NCI-H1694 treated with DMSO at 0.1 percent for 48 hours (cell line): Measurements from ENCODE around the gene ZNF646.
A peak's percentile ranks its signal among the peaks of the same experiment; 100 is the strongest.

Source experiments
- DNase-seq: peaks from one replicate; lab custom pipeline; 2025; lab: John Stamatoyannopoulos, UW

The ZNF646 gene

GRCh38 chr16:31108035-31108793 lies 34.0 kb downstream of the ZNF646 start, which contains the start of gene BCKDK:
Gene BCKDK, plus strand, starts transcription at chr16:31108386. Its CDS starts 838 bp downstream, at chr16:31109224.
- DNase-seq, result peak; percentile 37

- DNase-seq, result no peak
Measured at GRCh38 chr16:31108794-31109558, 34.8 kb downstream of the ZNF646 start.

- no peak for DNase-seq
Measured at GRCh38 chr16:31109622-31110021, 35.4 kb downstream of the ZNF646 start.

DNA sequence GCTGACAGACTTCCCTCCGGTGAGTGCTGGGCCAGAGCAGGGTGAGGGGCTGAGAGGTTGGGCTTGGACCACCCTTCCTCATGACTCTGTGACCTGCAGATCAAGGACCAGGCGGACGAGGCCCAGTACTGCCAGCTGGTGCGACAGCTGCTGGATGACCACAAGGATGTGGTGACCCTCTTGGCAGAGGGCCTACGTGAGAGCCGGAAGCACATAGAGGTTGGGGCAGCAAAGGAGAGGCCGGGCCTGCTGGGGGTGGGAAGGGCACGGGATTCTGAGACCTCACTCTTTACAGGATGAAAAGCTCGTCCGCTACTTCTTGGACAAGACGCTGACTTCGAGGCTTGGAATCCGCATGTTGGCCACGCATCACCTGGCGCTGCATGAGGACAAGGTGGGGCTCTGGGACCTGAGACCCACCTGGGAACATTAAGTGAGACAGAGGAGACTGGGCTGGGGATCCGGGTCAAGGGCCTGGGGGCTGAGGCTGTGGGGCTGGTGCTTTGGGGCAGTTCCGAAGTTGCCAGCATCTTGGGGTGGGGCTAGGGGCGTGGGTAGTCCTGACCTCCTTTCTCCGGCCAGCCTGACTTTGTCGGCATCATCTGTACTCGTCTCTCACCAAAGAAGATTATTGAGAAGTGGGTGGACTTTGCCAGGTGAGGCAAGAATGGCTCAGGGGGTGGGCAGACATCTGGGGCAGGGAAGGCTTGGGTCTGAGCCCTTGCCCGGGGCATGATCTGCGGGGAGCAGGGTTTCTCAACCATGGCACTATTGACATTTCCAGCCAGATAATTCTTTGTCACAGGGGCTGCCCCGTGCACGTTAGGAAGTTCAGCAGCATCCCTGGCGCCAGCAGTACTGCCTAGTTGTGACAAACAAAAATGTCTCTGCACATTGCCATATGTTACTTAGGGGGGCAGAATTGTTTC lies 36.1 kb downstream of the ZNF646 start:
- no peak for DNase-seq

DNA sequence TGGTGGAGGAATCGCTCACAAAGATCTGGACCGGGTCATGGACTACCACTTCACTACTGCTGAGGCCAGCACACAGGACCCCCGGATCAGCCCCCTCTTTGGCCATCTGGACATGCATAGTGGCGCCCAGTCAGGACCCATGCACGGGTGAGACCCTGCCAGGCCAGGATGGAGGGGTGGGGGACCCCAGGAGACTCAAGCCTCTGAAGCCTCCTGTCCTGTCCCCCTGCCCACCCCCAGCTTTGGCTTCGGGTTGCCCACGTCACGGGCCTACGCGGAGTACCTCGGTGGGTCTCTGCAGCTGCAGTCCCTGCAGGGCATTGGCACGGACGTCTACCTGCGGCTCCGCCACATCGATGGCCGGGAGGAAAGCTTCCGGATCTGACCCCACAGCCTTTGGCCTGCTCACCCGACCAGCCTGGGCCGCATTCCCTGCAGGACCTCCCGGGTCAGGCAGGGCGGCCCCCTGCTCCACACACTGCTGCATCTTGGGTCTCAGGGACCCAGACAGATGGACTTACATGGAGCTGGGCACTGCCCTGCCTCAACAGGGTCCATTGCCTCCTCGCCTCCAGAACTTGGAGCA lies 37.8 kb downstream of the ZNF646 start:
- no peak for DNase-seq

GRCh38 chr16:31112711-31113110 lies 38.5 kb downstream of the ZNF646 start:
- DNase-seq, result no peak

- no peak for DNase-seq
Measured at GRCh38 chr16:31113121-31114120, 39.2 kb downstream of the ZNF646 start.

DNA sequence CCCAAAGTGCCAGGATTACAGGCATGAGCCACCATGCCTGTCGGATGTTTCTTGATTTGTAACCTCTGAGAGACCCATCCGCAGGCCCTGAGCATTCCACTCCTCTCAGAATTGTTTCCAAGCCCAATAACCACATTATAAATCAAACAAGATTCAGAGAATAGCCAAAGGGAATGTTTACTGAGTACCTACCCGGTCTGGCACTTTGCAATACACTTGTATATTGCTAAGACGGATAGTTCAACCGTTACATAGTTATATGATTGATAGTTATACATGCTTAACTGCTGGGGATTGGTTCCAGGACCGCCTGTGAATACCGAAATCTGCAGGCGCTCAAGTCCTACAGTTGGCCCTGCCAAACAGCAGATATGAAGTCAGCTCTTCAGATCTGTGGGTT lies 40.2 kb downstream of the ZNF646 start:
- DNase-seq, result no peak

DNA sequence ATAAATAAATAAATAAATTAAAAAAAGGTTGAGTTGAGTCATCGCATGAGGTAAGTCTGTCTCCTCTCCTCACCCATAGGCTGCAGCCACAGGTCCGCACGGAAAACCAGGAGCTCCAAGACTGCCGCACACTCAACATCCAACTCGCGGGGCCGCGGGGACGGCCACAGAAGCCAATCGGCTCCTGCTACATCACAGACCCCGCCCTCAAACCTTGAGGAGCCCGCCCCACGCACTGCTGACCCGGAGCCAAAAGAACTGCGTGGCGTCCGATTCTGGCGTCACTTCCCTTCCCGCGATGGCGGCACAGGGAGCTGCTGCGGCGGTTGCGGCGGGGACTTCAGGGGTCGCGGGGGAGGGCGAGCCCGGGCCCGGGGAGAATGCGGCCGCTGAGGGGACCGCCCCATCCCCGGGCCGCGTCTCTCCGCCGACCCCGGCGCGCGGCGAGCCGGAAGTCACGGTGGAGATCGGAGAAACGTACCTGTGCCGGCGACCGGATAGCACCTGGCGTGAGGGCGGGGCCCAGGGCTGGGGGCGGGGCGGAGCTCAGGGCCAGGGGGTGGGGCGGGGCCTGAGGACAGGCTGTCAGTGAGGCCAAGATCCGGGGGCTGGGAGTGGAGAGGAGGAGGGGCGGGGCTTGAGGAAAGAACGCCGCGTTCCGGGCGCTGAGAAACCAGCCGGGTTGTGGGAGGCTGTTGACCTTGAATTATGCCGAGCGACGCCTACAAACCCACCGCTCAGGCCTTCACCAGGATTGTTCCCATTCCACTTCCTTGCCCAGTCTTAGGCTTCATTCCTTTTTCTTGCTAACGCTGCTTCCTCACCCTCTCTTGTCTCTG lies 43.4 kb downstream of the ZNF646 start, which contains the start of gene KAT8:
Gene KAT8, plus strand, starts transcription at position 281 of the 839 bp plus-strand sequence. Its CDS starts 18 bp downstream, at position 299.
- peak; percentile 93 for DNase-seq

DNA sequence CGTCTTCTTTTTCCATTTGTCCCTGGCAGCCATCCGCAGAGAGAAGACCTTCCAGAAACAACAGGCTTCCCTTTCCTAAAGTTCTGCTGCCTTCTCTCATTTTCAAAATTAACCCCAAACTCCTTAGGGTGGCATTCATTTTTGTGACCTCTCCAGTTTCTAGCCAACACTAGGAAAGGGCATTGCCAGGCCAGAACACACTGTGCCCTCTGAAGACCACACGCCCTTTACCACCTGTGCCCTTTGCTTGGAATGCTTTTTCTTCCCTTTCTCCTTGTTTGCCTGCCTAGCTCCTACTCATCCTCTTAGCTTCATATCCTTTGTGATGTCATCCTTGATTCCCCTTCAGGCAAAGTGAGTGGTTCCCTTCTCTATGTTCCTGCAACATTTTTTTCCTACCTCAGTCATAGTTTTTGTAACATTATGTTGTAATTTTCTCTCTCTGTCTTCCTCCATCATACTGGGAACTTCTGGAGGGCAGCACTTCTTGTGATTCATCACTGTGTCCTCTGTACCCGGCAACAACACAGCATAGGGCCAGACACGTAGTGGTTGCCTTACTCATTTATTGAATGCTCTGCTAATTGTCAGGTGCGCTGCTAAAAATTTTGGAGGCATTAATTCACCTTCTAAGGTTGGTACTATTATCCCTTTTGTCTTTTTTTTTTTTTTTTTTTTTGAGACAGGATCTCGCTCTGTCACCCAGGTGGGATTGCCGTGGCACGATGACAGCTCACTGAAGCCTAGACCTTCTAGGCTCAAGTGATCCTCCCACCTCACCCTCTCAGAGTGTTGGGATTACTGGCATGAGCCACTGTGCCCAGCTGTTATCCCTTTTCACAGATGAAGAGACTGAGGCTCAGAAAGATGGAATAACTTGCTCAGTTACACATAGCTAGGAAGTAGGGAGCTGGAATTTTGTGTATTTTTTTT lies 44.3 kb downstream of the ZNF646 start:
- DNase-seq, result no peak

GRCh38 chr16:31120129-31120528 lies 45.9 kb downstream of the ZNF646 start:
- no peak for DNase-seq

DNA sequence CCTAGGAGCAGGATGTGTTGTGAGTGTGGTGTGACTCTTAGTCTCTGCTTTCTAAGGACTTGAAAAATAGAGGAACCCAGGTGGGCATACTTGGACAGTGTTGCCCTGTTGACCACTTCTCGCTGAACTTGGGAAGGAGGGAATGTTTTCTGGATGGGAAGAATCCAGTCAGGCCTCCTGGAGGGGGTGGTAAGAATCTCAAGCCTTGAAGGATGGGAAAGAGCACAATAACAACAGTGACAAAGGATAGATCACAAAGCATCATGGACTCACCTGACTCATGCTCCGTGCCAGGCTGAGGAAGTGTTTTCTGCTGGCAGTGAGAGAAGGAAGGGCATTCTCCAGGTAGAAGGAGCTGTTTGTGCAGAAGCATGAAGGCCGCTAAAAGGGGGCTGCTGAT lies 51.6 kb downstream of the ZNF646 start:
- no peak for DNase-seq

DNA sequence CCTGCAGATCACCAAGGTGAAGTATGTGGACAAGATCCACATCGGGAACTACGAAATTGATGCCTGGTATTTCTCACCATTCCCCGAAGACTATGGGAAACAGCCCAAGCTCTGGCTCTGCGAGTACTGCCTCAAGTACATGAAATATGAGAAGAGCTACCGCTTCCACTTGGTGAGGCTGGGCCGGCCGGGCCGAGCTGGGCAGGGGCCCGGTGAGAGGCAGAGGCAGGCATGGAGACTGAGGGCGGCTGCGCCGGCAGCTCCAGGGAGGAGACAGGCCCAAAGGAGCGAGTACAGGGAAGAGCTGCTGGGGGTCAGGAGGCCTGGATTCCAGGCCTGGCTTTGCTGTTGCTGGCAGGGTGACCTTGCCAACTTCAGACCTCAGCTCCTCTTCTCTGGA lies 53.0 kb downstream of the ZNF646 start:
- DNase-seq, result no peak

DNA sequence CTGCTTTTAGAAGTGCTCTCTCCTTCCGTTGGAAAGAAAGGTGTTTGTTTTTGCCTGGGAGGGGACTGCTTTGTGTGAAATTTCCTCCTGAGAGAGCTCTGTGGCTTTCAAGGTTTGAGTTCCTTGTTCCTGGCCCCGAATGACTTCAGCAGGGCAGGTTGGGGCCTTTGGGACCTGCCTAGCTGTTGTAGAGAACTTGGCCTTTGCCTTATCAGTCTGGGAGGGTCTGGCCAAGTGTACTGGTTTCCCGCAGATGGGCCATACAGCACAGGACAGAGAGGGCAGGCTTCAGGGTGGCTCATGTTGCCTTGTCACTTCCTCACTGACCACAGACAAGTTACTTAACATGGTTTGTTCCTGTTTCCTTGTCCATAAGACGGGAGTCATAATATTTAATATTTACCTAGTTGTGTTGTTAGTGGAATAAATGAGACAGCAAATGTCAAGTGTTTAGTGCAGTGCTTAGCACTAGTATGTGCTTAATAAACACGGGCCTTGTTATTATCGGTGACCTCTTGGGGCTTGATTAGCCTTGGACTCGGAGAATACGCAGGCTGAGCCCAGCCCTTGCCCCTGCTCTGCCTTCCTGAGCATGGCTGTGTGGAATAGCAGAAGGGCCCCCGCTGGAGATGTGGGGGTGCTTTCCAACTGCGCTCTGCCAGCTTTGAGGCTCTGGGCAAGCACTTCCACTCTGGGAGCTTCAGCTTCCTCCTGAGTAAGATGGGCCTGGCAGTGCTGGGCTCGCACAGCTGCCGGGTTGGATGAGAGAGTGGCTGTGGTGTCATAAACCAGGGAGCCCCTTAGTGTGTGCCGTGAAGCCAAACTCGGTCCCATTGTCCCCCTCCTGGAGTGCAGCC lies 54.7 kb downstream of the ZNF646 start:
- no peak for DNase-seq

DNA sequence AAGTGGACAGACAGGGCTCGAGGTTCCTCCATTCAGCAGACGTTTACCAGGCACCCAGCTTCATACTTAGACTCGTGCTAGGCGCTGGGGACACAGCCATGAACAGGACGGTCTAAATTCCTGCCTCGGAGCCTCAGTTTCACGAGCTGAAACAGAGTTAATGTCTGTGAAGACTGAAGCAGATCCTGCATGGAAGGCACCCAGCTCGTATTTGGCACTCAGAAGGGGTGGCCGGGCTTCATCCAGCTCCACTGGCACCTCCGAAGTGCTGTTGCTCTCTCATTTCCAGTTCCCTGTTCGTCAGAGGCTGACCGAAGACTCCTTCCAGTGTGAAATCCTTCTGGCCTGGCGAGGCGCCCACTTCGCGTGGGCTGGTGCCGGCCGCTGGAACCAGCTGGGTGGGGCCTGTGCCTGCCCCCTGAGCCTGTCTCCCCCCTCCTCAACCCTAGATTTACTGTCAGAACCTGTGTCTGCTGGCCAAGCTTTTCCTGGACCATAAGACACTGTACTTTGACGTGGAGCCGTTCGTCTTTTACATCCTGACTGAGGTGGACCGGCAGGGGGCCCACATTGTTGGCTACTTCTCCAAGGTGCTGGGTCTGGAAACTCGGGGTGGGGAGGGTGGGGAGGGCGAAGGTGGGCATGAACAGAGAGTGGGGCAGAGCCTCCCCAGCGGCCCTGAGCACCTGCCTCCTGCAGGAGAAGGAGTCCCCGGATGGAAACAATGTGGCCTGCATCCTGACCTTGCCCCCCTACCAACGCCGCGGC lies 55.5 kb downstream of the ZNF646 start:
- DNase-seq, result no peak

GRCh38 chr16:31130336-31130891 lies 56.2 kb downstream of the ZNF646 start:
- no peak for DNase-seq
